Panc1 (cell line): ENCODE results near the gene DOCK4. TPM values are rescaled to one million over a fixed set of nuclear protein-coding genes. Genes with fewer than 3 reads are reported as not detected.

ENCODE experiments used
- ATAC-seq: fragments of 200-7000 bp; cut with Tn5 transposase; 2 replicates; pipeline ENCODE4 v1.9.1; 2020; ENCODE audit warnings: mild to moderate bottlenecking, moderate library complexity
- BruUV-seq: library from RNA; stranded (reverse); fragments of 400-500 nt; replicated peaks from 2 replicates; lab custom pipeline; 2021; lab: Mats Ljungman, UMichigan
- CTCF ChIA-PET: fragments of 300-600 bp; sonication (Branson Sonifier 250); formaldehyde crosslinking; loops from one replicate; lab custom pipeline; 2022; ENCODE audit warnings: antibody characterized with exemption; lab: Charles Lee
- POLR2A ChIA-PET: fragments of 300-600 bp; sonication (Branson Sonifier 250); formaldehyde crosslinking; loops from one replicate; lab custom pipeline; 2022; ENCODE audit warnings: antibody characterized with exemption; lab: Charles Lee
- DNase-seq: peaks from one replicate; pipeline ENCODE4 v3.0.0-alpha.2; 2010; ENCODE audit warnings: low read depth, low spot score
- H3K27ac ChIP-seq: 2 replicates; pipeline ENCODE4 v1.5.1; 2011; ENCODE audit warnings: mild to moderate bottlenecking, low read length, inconsistent platforms
- H3K27me3 ChIP-seq: fragments of 200-500 bp; sonication (Bioruptor generic); 2 replicates; pipeline ENCODE4 v1.6.0; 2014; ENCODE audit warnings: low read length, inconsistent platforms; ENCODE audit not compliant: control insufficient read depth, insufficient read depth
- H3K36me3 ChIP-seq: fragments of 200-500 bp; sonication (Bioruptor generic); 2 replicates; pipeline ENCODE4 v1.5.1; 2014; ENCODE audit warnings: inconsistent platforms, mild to moderate bottlenecking, low read length, moderate library complexity; ENCODE audit not compliant: control insufficient read depth, insufficient read depth
- H3K4me1 ChIP-seq: 2 replicates; pipeline ENCODE4 v1.5.1; 2011; ENCODE audit warnings: inconsistent platforms, mild to moderate bottlenecking, low read length, moderate library complexity; ENCODE audit not compliant: control insufficient read depth, insufficient read depth
- H3K4me3 ChIP-seq, 2 experiments: 2 replicates each; pipeline ENCODE4 v1.5.1; 2011 to 2012; ENCODE audit warnings: low read depth in 2 of 2, low read length in 2 of 2, mild to moderate bottlenecking in 2 of 2, inconsistent platforms in 1 of 2, moderate library complexity in 1 of 2
- H3K9me3 ChIP-seq: fragments of 200-500 bp; sonication (Bioruptor generic); 2 replicates; pipeline ENCODE4 v1.5.1; 2014; ENCODE audit warnings: low read depth, mild to moderate bottlenecking, inconsistent platforms, low read length, moderate library complexity; ENCODE audit not compliant: control insufficient read depth, insufficient read depth
- POLR2AphosphoS5 ChIP-seq: IDR thresholded peaks from 2 replicates; pipeline ENCODE4 v1.6.1; 2012; ENCODE audit warnings: mild to moderate bottlenecking, low read depth, low read length, moderate library complexity
- SIN3A ChIP-seq: IDR thresholded peaks from 2 replicates; pipeline ENCODE4 v1.6.1; 2012; ENCODE audit warnings: low read depth, mild to moderate bottlenecking, low read length, moderate library complexity, borderline replicate concordance; ENCODE audit not compliant: insufficient read depth
- TCF7L2 ChIP-seq: IDR thresholded peaks from 2 replicates; pipeline ENCODE4 v1.6.1; 2011; ENCODE audit warnings: mild to moderate bottlenecking, low read depth, low read length, inconsistent platforms
- in situ Hi-C: cut with HindIII; loops from 2 replicates; pipeline ENCODE4 v1.10.0; 2016; ENCODE audit warnings: low sequenced_read_pairs, low pct_unique_long_range_greater_than_20kb
- intact Hi-C: fragments of 100-400 bp; cut with micrococcal nuclease; formaldehyde crosslinking; loops from one replicate; pipeline ENCODE4 v1.10.0; 2022; ENCODE audit not compliant: unreplicated experiment
- total RNA-seq: library from RNA; stranded (reverse); gene quantifications from one replicate; pipeline ENCODE4 v1.2.1, GENCODE V29; 2021; ENCODE audit not compliant: unreplicated experiment
- TF ChIP-seq, protein P1 (sequence below): fragments of 450-650 bp; IDR thresholded peaks from 2 replicates; pipeline ENCODE4 v1.5.1; 2017; ENCODE audit warnings: mild to moderate bottlenecking
- TF ChIP-seq, protein P2 (sequence below), 2 experiments: IDR thresholded peaks; 2 replicates each; pipeline ENCODE4 v1.6.1; 2011 to 2012; ENCODE audit warnings: low read depth in 2 of 2, control low read depth in 1 of 2, low read length in 1 of 2, mild to moderate bottlenecking in 1 of 2, moderate library complexity in 1 of 2; ENCODE audit not compliant: insufficient read depth in 1 of 2

DOCK4 gene
- total RNA-seq, 1 experiment from 2014 or later: 10.8 TPM

DNA sequence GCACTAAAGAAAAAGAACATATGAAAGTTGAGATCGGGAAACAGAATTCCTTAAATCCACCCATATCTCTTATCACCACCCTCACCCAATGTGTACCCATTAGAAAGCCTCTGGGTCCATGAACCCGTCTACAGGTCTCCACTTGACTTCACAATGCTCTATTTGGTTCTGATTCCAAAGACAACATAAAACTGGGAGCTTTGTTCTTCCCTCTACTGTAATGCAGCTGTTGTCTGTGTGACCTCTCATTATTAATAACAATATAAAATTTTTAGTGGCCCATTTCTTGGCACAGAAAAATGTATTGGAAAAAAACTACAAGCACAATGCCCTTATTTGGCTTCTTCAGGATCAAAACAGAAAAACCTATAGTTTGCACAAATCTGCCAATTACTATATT is 30.0 kb downstream of the DOCK4 start:
- ATAC-seq (no peak), DNase-seq (no peak)
- no peaks in the 10 kb centered on the region for H3K4me1 ChIP-seq
- intact Hi-C loops (no loop called here), in situ Hi-C loops (no loop called here)
- no peaks in the 10 kb centered on the region for H3K27me3 ChIP-seq
- H3K4me3 ChIP-seq: no peak overlapping the region
- ChIA-PET CTCF (no interaction called here), POLR2A (no interaction called here)
- no peaks in the 10 kb centered on the region for H3K9me3 ChIP-seq
- no peak overlapping the region for H3K27ac ChIP-seq
- H3K36me3 ChIP-seq: no peaks in the 10 kb centered on the region
- no TSS peak for BruUV-seq
- TF ChIP-seq, protein P1, sequence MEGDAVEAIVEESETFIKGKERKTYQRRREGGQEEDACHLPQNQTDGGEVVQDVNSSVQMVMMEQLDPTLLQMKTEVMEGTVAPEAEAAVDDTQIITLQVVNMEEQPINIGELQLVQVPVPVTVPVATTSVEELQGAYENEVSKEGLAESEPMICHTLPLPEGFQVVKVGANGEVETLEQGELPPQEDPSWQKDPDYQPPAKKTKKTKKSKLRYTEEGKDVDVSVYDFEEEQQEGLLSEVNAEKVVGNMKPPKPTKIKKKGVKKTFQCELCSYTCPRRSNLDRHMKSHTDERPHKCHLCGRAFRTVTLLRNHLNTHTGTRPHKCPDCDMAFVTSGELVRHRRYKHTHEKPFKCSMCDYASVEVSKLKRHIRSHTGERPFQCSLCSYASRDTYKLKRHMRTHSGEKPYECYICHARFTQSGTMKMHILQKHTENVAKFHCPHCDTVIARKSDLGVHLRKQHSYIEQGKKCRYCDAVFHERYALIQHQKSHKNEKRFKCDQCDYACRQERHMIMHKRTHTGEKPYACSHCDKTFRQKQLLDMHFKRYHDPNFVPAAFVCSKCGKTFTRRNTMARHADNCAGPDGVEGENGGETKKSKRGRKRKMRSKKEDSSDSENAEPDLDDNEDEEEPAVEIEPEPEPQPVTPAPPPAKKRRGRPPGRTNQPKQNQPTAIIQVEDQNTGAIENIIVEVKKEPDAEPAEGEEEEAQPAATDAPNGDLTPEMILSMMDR: no peak
- no peak for TF ChIP-seq TCF7L2
- TF ChIP-seq POLR2AphosphoS5: no peak
- TF ChIP-seq, protein P2, sequence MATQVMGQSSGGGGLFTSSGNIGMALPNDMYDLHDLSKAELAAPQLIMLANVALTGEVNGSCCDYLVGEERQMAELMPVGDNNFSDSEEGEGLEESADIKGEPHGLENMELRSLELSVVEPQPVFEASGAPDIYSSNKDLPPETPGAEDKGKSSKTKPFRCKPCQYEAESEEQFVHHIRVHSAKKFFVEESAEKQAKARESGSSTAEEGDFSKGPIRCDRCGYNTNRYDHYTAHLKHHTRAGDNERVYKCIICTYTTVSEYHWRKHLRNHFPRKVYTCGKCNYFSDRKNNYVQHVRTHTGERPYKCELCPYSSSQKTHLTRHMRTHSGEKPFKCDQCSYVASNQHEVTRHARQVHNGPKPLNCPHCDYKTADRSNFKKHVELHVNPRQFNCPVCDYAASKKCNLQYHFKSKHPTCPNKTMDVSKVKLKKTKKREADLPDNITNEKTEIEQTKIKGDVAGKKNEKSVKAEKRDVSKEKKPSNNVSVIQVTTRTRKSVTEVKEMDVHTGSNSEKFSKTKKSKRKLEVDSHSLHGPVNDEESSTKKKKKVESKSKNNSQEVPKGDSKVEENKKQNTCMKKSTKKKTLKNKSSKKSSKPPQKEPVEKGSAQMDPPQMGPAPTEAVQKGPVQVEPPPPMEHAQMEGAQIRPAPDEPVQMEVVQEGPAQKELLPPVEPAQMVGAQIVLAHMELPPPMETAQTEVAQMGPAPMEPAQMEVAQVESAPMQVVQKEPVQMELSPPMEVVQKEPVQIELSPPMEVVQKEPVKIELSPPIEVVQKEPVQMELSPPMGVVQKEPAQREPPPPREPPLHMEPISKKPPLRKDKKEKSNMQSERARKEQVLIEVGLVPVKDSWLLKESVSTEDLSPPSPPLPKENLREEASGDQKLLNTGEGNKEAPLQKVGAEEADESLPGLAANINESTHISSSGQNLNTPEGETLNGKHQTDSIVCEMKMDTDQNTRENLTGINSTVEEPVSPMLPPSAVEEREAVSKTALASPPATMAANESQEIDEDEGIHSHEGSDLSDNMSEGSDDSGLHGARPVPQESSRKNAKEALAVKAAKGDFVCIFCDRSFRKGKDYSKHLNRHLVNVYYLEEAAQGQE (IDR thresholded peaks at IDR 0.05; ENCODE audit: insufficient read depth in 1 of 2, low read depth in 2 of 2, low read length in 1 of 2): no peak
- TF ChIP-seq SIN3A: no peak

DNA sequence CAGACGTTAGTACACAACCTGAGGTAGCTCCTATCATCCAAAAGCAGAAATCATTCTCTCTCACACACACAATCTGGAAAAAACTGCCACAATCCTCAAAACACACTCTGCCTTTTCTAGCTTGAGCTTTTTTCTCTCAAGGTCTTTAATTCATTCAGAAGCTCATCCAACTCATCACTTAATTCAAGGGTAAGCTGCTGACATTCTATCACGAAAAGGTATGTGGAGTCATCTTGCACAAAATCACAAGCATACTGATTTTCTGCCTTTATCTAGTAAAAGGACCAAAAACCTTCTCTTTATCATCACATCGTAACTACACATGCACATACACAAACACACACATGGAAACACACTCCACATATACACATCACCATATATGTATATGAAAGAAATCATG is 32.0 kb downstream of the DOCK4 start:
- POLR2A ChIA-PET: no interaction called here
- no peak for ATAC-seq
- H3K4me3 ChIP-seq: no peak overlapping the region
- in situ Hi-C loops: no loop called here
- no peak for DNase-seq
- CTCF ChIA-PET: no interaction called here
- no peaks in the 10 kb centered on the region for H3K27me3 ChIP-seq
- H3K36me3 ChIP-seq: no peaks in the 10 kb centered on the region
- H3K4me1 ChIP-seq: no peaks in the 10 kb centered on the region
- intact Hi-C loops: no loop called here
- no peak overlapping the region for H3K27ac ChIP-seq
- no TSS peak for BruUV-seq
- H3K9me3 ChIP-seq: no peaks in the 10 kb centered on the region
- TF ChIP-seq POLR2AphosphoS5: no peak
- no peak for TF ChIP-seq TCF7L2
- no peak for TF ChIP-seq SIN3A
- TF ChIP-seq, protein P1: no peak
- TF ChIP-seq, protein P2 (IDR thresholded peaks at IDR 0.05; ENCODE audit: insufficient read depth in 1 of 2, low read depth in 2 of 2, low read length in 1 of 2): no peak
